IMR-90 (cell line): ENCODE results near the gene IL16. TPM values are rescaled to one million over a fixed set of nuclear protein-coding genes. Genes with fewer than 3 reads are reported as not detected.

Experiments used
- ATAC-seq: fragments of 200-7000 bp; cut with Tn5 transposase; 2 replicates; pipeline ENCODE4 v1.9.1; 2020; ENCODE audit warnings: low read depth, mild to moderate bottlenecking, moderate library complexity
- BruUV-seq: library from RNA; stranded (reverse); fragments of 400-500 nt; replicated peaks from 2 replicates; lab custom pipeline; 2021; lab: Mats Ljungman, UMichigan
- CTCF ChIA-PET: fragments of 300-600 bp; formaldehyde crosslinking; extraction: SDS; loops from one replicate; lab custom pipeline; 2021; ENCODE audit warnings: antibody characterized with exemption; lab: Yijun Ruan, JAX
- POLR2A ChIA-PET: fragments of 300-600 bp; sonication (Branson Sonifier 250); formaldehyde crosslinking; loops from one replicate; lab custom pipeline; 2022; ENCODE audit warnings: antibody characterized with exemption; ENCODE audit not compliant: unreplicated experiment; lab: Charles Lee
- DNase-seq: peaks from one replicate; pipeline ENCODE4 v3.0.0; 2013
- H2AFZ ChIP-seq: replicated peaks from 2 replicates; pipeline ENCODE3; 2013; ENCODE audit warnings: low read length, mild to moderate bottlenecking; ENCODE audit not compliant: poor library complexity
- H2AK5ac ChIP-seq: 2 replicates; pipeline ENCODE4 v1.6.1; 2013; ENCODE audit warnings: low read depth, low read length, inconsistent platforms
- H2AK9ac ChIP-seq: replicated peaks from 2 replicates; pipeline ENCODE3; 2013; ENCODE audit warnings: mild to moderate bottlenecking, low read depth, low read length, moderate library complexity; ENCODE audit not compliant: poor library complexity
- H2BK120ac ChIP-seq: 2 replicates; pipeline ENCODE4 v1.6.1; 2013; ENCODE audit warnings: low read depth, low read length, inconsistent platforms
- H2BK15ac ChIP-seq: 3 replicates; pipeline ENCODE4 v1.6.1; 2013; ENCODE audit warnings: low read depth, low read length, inconsistent platforms
- H2BK20ac ChIP-seq: 2 replicates; pipeline ENCODE4 v1.6.1; 2013; ENCODE audit warnings: low read depth, mild to moderate bottlenecking, inconsistent platforms, low read length, moderate library complexity
- H2BK5ac ChIP-seq: 2 replicates; pipeline ENCODE4 v1.6.1; 2013; ENCODE audit warnings: mild to moderate bottlenecking, low read depth, low read length, inconsistent platforms; ENCODE audit not compliant: poor library complexity, severe bottlenecking
- H3K14ac ChIP-seq: replicated peaks from 2 replicates; pipeline ENCODE4 v1.6.1; 2013; ENCODE audit warnings: low read depth, low read length, inconsistent platforms
- H3K18ac ChIP-seq: 2 replicates; pipeline ENCODE4 v1.6.1; 2013; ENCODE audit warnings: low read depth, low read length, control low read depth
- H3K23ac ChIP-seq: 2 replicates; pipeline ENCODE4 v1.6.1; 2013; ENCODE audit warnings: low read depth, low read length, inconsistent platforms
- H3K27ac ChIP-seq: 2 replicates; pipeline ENCODE4 v1.5.1; 2013; ENCODE audit warnings: mild to moderate bottlenecking, control low read depth, low read length; ENCODE audit not compliant: insufficient read depth
- H3K27me3 ChIP-seq: 2 replicates; pipeline ENCODE4 v1.6.1; 2013; ENCODE audit warnings: low read length; ENCODE audit not compliant: control insufficient read depth, insufficient read depth
- H3K36me3 ChIP-seq: 2 replicates; pipeline ENCODE4 v1.6.1; 2013; ENCODE audit warnings: low read length, mixed read lengths; ENCODE audit not compliant: control insufficient read depth, insufficient read depth
- H3K4ac ChIP-seq: 2 replicates; pipeline ENCODE4 v1.6.1; 2013; ENCODE audit warnings: low read depth, low read length, inconsistent platforms
- H3K4me1 ChIP-seq: 2 replicates; pipeline ENCODE4 v1.6.1; 2013; ENCODE audit warnings: low read length, mixed read lengths; ENCODE audit not compliant: control insufficient read depth, insufficient read depth
- H3K4me2 ChIP-seq: 2 replicates; pipeline ENCODE4 v1.6.1; 2013; ENCODE audit warnings: low read depth, mild to moderate bottlenecking, control low read depth, low read length, moderate library complexity
- H3K4me3 ChIP-seq: 2 replicates; pipeline ENCODE4 v1.5.1; 2013; ENCODE audit warnings: low read depth, mild to moderate bottlenecking, control low read depth, low read length, moderate library complexity; ENCODE audit not compliant: insufficient read depth
- H3K56ac ChIP-seq: 2 replicates; pipeline ENCODE4 v1.6.1; 2013; ENCODE audit warnings: low read length, inconsistent platforms; ENCODE audit not compliant: insufficient read depth; ENCODE audit errors: extremely low read depth
- H3K79me1 ChIP-seq, 2 experiments: 2 replicates each; pipeline ENCODE4 v1.6.1; 2013; ENCODE audit warnings: low read length in 2 of 2, inconsistent platforms in 1 of 2, low read depth in 1 of 2
- H3K9ac ChIP-seq: 2 replicates; pipeline ENCODE4 v1.6.1; 2013; ENCODE audit warnings: low read depth, low read length, control low read depth
- H3K9me1 ChIP-seq: 2 replicates; pipeline ENCODE4 v1.6.1; 2013; ENCODE audit warnings: low read length, inconsistent platforms; ENCODE audit not compliant: insufficient read depth
- H3K9me3 ChIP-seq: 2 replicates; pipeline ENCODE4 v1.6.1; 2013; ENCODE audit warnings: low read length; ENCODE audit not compliant: control insufficient read depth, insufficient read depth
- H4K20me1 ChIP-seq: 2 replicates; pipeline ENCODE4 v1.6.1; 2013; ENCODE audit warnings: low read length, inconsistent platforms; ENCODE audit not compliant: insufficient read depth
- H4K5ac ChIP-seq: 2 replicates; pipeline ENCODE4 v1.6.1; 2013; ENCODE audit warnings: mild to moderate bottlenecking, low read depth, low read length, control low read depth
- H4K8ac ChIP-seq, 2 experiments: 2 replicates each; pipeline ENCODE4 v1.6.1; 2013; ENCODE audit warnings: low read depth in 2 of 2, low read length in 2 of 2, control low read depth in 1 of 2, inconsistent platforms in 1 of 2
- H4K91ac ChIP-seq: 2 replicates; pipeline ENCODE4 v1.6.1; 2013; ENCODE audit warnings: low read depth, low read length, inconsistent platforms; ENCODE audit not compliant: insufficient read depth
- NFE2L2 ChIP-seq: fragments of 150-350 bp; IDR thresholded peaks from 2 replicates; pipeline ENCODE4 v1.6.1; 2016; ENCODE audit warnings: low read depth, mild to moderate bottlenecking, low read length
- RFX5 ChIP-seq: IDR thresholded peaks from 2 replicates; pipeline ENCODE4 v1.8.0; 2012; ENCODE audit warnings: low read depth, mild to moderate bottlenecking, low read length, moderate library complexity
- WGBS, 2 experiments: methylation state at CpG; one replicate each; pipeline versions ENCODE4 v1.1.5 to v1.1.7; 2013; ENCODE audit warnings: missing lambda C conversion rate in 2 of 2; ENCODE audit not compliant: insufficient read length in 1 of 2; ENCODE audit errors: extremely low coverage in 2 of 2; 5-methylcytosine and 5-hydroxymethylcytosine counted together
- dilution Hi-C: fragments of 300-500 bp; cut with HindIII; formaldehyde crosslinking; loops from one replicate; pipeline ENCODE4 v1.14.3; 2018; ENCODE audit warnings: low sequenced_read_pairs; ENCODE audit not compliant: unreplicated experiment
- in situ Hi-C: fragments of 300-500 bp; cut with MboI; formaldehyde crosslinking; loops from 3 replicates; pipeline ENCODE4 v1.14.3; 2019; ENCODE audit warnings: low sequenced_read_pairs, inconsistent platforms, mixed read lengths
- intact Hi-C: fragments of 100-400 bp; cut with micrococcal nuclease; formaldehyde crosslinking; loops from 2 replicates; pipeline ENCODE4 v1.10.0; 2022
- polyA plus RNA-seq, 3 experiments: library from polyadenylated mRNA; depleted of rRNA; stranded (reverse); fragments of >200 nt; gene quantifications; 2 replicates each; pipeline ENCODE4 v1.2.3, GENCODE V29; 2012; ENCODE audit warnings: low replicate concordance in 1 of 3
- total RNA-seq: library from RNA; depleted of rRNA; stranded (reverse); fragments of >200 nt; gene quantifications from 2 replicates; pipeline ENCODE4 v1.2.3, GENCODE V29; 2012
- TF ChIP-seq, protein P1 (sequence below): fragments of 150-350 bp; IDR thresholded peaks from 2 replicates; pipeline ENCODE4 v1.6.1; 2017; ENCODE audit warnings: mild to moderate bottlenecking, antibody characterized with exemption, low read length, low read depth

Gene IL16
- total and polyA plus RNA-seq, 2 of the 4 experiments (the other 2 are of a cell fraction): 0.18 to 0.27 TPM

DNA sequence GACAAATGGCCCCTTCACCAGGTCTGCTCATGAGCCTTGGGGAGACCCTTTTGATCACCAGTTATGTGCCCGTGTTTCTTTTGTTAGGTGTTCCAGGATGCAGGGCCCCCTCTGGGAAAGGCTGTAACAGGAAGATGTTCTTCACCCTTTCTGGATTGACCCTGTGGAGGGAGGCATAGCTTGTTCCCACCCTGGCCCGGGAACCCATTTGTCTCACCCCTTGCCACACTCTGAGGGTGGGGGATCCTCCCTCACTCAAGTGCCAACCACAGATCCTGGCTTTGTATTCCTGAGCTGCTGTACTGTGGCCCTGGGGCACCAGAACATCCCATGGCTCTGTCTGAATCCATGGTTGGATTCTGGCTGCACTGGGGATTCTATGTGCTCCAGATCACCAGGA is 18.9 kb downstream of the IL16 start:
- TF ChIP-seq NFE2L2 (no peak), RFX5 (no peak)
- TF ChIP-seq, protein P1, sequence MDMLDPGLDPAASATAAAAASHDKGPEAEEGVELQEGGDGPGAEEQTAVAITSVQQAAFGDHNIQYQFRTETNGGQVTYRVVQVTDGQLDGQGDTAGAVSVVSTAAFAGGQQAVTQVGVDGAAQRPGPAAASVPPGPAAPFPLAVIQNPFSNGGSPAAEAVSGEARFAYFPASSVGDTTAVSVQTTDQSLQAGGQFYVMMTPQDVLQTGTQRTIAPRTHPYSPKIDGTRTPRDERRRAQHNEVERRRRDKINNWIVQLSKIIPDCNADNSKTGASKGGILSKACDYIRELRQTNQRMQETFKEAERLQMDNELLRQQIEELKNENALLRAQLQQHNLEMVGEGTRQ: no peak
- ChIA-PET POLR2A (no interaction called here), CTCF (interaction anchor here (1.0 kb wide), 1 partner anchor 16 kb away, joined by 3 read pairs; no protein-coding TSS in a partner anchor)
- no peak overlapping the region for H4K8ac ChIP-seq
- no peak overlapping the region for H3K9ac ChIP-seq
- H3K9me1 ChIP-seq: no peaks in the 10 kb centered on the region
- H2BK15ac ChIP-seq: no peak overlapping the region
- no peaks in the 10 kb centered on the region for H3K79me1 ChIP-seq
- no CpG with 5 or more reads among the region's 2 CpGs for WGBS, 2 experiments
- H3K27ac ChIP-seq: no peak overlapping the region
- no peak overlapping the region for H3K23ac ChIP-seq
- peaks cover 2% of the 10 kb centered on the region; the same call in 1 of the 2 replicates for H3K4me1 ChIP-seq
- intact Hi-C loops: loop anchor here (5.0 kb wide), 1 partner anchor 37 kb away; no protein-coding TSS in a partner anchor
- no peak overlapping the region for H3K4me3 ChIP-seq
- H2AK9ac ChIP-seq: no peak overlapping the region
- in situ Hi-C loops: no loop called here
- BruUV-seq: no TSS peak
- no peak overlapping the region for H3K56ac ChIP-seq
- dilution Hi-C loops: no loop called here
- H3K27me3 ChIP-seq: no peaks in the 10 kb centered on the region
- H4K91ac ChIP-seq: no peak overlapping the region
- no peak overlapping the region for H4K5ac ChIP-seq
- H3K14ac ChIP-seq: no peak overlapping the region
- no peak overlapping the region for H2BK20ac ChIP-seq
- no peak overlapping the region for H3K4ac ChIP-seq
- H2AFZ ChIP-seq: no peak overlapping the region
- no peak for ATAC-seq
- no peak overlapping the region for H2AK5ac ChIP-seq
- no peaks in the 10 kb centered on the region for H3K36me3 ChIP-seq
- no peak overlapping the region for H2BK5ac ChIP-seq
- no peak overlapping the region for H3K4me2 ChIP-seq
- peaks cover 4% of the 10 kb centered on the region; the same call in 1 of the 2 replicates for H3K9me3 ChIP-seq
- no peak overlapping the region for H2BK120ac ChIP-seq
- no peaks in the 10 kb centered on the region for H4K20me1 ChIP-seq
- no peak for DNase-seq
- H3K18ac ChIP-seq: no peak overlapping the region
